Tibial nerve (tissue), 4 donors: ENCODE data around the gene PDIA5.

Experiments
- EP300 ChIP-seq, 2 donors: sonication (generic); formaldehyde crosslinking; IDR thresholded peaks; one replicate each; pipeline ENCODE4 v1.6.1; 2017; ENCODE audit warnings: antibody characterized with exemption in 2 of 2, mild to moderate bottlenecking in 1 of 2
- POLR2A ChIP-seq, 2 donors: fragments of 450-650 bp; IDR thresholded peaks; one replicate each; pipeline ENCODE4 v1.6.1; 2017; ENCODE audit warnings: antibody characterized with exemption in 2 of 2, mild to moderate bottlenecking in 2 of 2, moderate library complexity in 2 of 2
- TF ChIP-seq, protein P1 (sequence below), 5 experiments: fragments of 200-600 bp in 3 of 5; fragments of 450-650 bp in 2 of 5; sonication (generic) in 3 of 5; IDR thresholded peaks; one replicate each; pipeline ENCODE4 v1.5.1; 2016 to 2019; ENCODE audit warnings: antibody characterized with exemption in 5 of 5, mild to moderate bottlenecking in 3 of 5, moderate library complexity in 2 of 5

DNA sequence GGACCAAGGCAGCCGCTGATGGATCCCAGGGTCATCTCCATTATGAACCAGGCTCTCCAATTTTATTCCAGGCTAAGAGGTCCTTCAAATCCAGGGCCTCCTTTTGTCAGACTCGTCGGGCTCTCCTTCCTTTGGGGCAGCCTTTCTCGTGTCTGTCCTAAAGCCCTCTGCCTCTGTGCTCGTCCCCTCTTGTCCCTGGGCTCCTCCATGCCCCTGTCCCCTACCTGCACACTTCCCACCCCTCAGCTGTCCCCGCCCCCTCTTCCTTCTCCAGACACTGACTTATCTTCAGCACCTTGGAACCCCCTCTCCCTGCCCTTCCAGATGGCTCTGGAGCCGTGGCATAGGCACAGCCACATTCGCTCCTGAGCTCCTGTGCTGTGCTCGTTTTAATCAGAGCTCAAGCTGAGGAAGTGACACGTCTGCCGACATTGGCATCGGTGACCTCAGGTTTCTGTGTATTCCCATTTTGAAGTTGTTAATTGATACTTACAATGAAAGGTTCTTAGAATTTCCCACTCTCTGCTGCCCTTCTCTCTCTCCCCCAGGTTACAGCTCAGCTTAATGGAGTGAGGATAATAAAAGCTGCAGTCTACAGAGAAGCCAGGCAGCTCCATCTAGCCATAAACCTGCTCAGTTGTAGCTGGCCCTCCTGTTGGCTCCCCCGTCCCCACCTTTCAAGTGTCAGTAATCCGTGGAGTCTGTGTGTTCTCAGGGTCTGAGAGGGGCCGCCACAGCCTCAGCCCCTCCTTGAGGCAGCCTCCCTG, 83.8 kb downstream of the PDIA5 start:
- TF ChIP-seq, protein P1, sequence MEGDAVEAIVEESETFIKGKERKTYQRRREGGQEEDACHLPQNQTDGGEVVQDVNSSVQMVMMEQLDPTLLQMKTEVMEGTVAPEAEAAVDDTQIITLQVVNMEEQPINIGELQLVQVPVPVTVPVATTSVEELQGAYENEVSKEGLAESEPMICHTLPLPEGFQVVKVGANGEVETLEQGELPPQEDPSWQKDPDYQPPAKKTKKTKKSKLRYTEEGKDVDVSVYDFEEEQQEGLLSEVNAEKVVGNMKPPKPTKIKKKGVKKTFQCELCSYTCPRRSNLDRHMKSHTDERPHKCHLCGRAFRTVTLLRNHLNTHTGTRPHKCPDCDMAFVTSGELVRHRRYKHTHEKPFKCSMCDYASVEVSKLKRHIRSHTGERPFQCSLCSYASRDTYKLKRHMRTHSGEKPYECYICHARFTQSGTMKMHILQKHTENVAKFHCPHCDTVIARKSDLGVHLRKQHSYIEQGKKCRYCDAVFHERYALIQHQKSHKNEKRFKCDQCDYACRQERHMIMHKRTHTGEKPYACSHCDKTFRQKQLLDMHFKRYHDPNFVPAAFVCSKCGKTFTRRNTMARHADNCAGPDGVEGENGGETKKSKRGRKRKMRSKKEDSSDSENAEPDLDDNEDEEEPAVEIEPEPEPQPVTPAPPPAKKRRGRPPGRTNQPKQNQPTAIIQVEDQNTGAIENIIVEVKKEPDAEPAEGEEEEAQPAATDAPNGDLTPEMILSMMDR (IDR thresholded peaks at IDR 0.05), result no peak
- TF ChIP-seq POLR2A (IDR thresholded peaks at IDR 0.05) (no peak), EP300 (IDR thresholded peaks at IDR 0.05) (no peak)
